Ovary (tissue), 9 donors: ENCODE results near the gene OR1E2. TPM values are rescaled to one million over a fixed set of nuclear protein-coding genes. Genes with fewer than 3 reads are reported as not detected.
"Not testable (repeated sequence)": the region's sequence is repeated elsewhere in the genome, so short reads cannot be mapped to it uniquely, and the experiment has no call there.

Experiments
- DNase-seq, 5 donors: peaks; one replicate each; pipeline ENCODE4 v3.0.0-alpha.2; 2019 to 2020
- H3K27ac ChIP-seq, 2 donors: fragments of 200-600 bp; one replicate each; pipeline versions ENCODE4 v1.5.1 to v1.8.0; 2019 to 2022
- H3K27me3 ChIP-seq: fragments of 200-600 bp; one replicate; pipeline ENCODE4 v1.8.0; 2022
- H3K36me3 ChIP-seq: fragments of 200-600 bp; sonication (generic); one replicate; pipeline ENCODE4 v1.5.1; 2019
- H3K4me1 ChIP-seq: one replicate; pipeline ENCODE4 v1.8.1; 2013; ENCODE audit warnings: mild to moderate bottlenecking, moderate library complexity; ENCODE audit not compliant: insufficient read depth
- H3K4me3 ChIP-seq: fragments of 200-600 bp; sonication (generic); one replicate; pipeline ENCODE4 v1.5.1; 2017
- H3K9me3 ChIP-seq, 2 donors: fragments of 200-600 bp in 1 of 2; sonication (generic) in 1 of 2; one replicate each; pipeline versions ENCODE4 v1.5.1 to v1.8.1; 2013 to 2019; ENCODE audit warnings: mild to moderate bottlenecking in 1 of 2, moderate library complexity in 1 of 2
- CTCF ChIP-seq, 3 donors: fragments of 450-650 bp in 2 of 3; fragments of 200-600 bp in 1 of 3; IDR thresholded peaks; one replicate each; pipeline versions ENCODE4 v1.5.1 to v1.8.0; 2016 to 2022; ENCODE audit warnings: antibody characterized with exemption in 3 of 3, mild to moderate bottlenecking in 1 of 3
- EP300 ChIP-seq: sonication (generic); formaldehyde crosslinking; IDR thresholded peaks from one replicate; pipeline ENCODE4 v1.6.1; 2017; ENCODE audit warnings: antibody characterized with exemption
- POLR2A ChIP-seq: fragments of 450-650 bp; IDR thresholded peaks from one replicate; pipeline ENCODE4 v1.6.1; 2017; ENCODE audit warnings: antibody characterized with exemption, mild to moderate bottlenecking, moderate library complexity
- WGBS, 3 donors: extraction: QIAGEN DNeasy Blood & Tissue Kit in 1 of 3; methylation state at CpG; one replicate each; pipeline versions ENCODE4 v1.1.5 to v1.1.7; 2013 to 2017; 5-methylcytosine and 5-hydroxymethylcytosine counted together
- intact Hi-C, 4 donors: fragments of 100-400 bp; cut with DNase I; formaldehyde crosslinking; loops; one replicate each; pipeline versions ENCODE4 v1.11.0 to v1.15.1; 2022 to 2023
- polyA plus RNA-seq, 2 donors: library from polyadenylated mRNA; stranded (reverse); fragments of 200-250 nt in 1 of 2; fragments of 350-450 nt in 1 of 2; fragmentation: Illumina TruSeq in 1 of 2; extraction: RNeasy Lipid Tissue Mini Kit (QIAGEN cat#74804) in 1 of 2; gene quantifications; one replicate each; pipeline ENCODE4 v1.2.3, GENCODE V29; 2013 to 2014
- total RNA-seq, 7 donors: library from RNA; depleted of rRNA in 2 of 7; stranded (reverse); fragments of >200 nt in 2 of 7; fragmentation: NEBNext Ultra II Directional in 3 of 7; extraction: Animal tissue kit (Norgen Biotek cat#: 25700) in 3 of 7; gene quantifications; one replicate each; pipeline versions ENCODE4 v1.1.0 to v1.2.4, GENCODE V29; 2016 to 2023
- donor health status: DM: no; HTN: no; CAD: no; lungs with moderate emphysema.
- donor health status: DM: no; HTN: no; CAD: no.
- donor health status: Bipolar disorder and iron deficiency.
- donor health status: DM: yes; HTN: yes; CAD: no.
- donor health status: DM: no; HTN: no; CAD: no.
- donor health status: DM: yes; HTN: yes; CAD: no.

Gene OR1E2
- total and polyA plus RNA-seq, 9 donors: not detected

GRCh38 chr17:3438368-3438767 lies 4.7 kb upstream of the OR1E2 start:
- no peak for DNase-seq
- Histone ChIP-seq H3K36me3 (no peaks in the 10 kb centered on the region), H3K27ac (no peak overlapping the region), H3K27me3 (no peaks in the 10 kb centered on the region), H3K4me1 (no peaks in the 10 kb centered on the region), H3K9me3 (no peaks in the 10 kb centered on the region), H3K4me3 (no peak overlapping the region)
- TF ChIP-seq CTCF (IDR thresholded peaks at IDR 0.05) (no peak), POLR2A (no peak), EP300 (no peak)
- 47 to 65% (median 57%) methylated on average over 1 of the region's 1 CpG for WGBS, 3 donors
- intact Hi-C loops: no loop called here

- DNase-seq, H3K4me3 ChIP-seq, H3K9me3 ChIP-seq, H3K4me1 ChIP-seq, H3K27me3 ChIP-seq, intact Hi-C loops, H3K36me3 ChIP-seq, H3K27ac ChIP-seq: not testable (repeated sequence)
- 26 to 30% (median 27%) methylated on average over 7 of the region's 7 CpGs for WGBS, 3 donors
Measured at GRCh38 chr17:3433215-3433614, 426 bp downstream of the OR1E2 start.

GRCh38 chr17:3418222-3418621 lies 15.4 kb downstream of the OR1E2 start:
- no peaks in the 10 kb centered on the region for H3K27me3 ChIP-seq
- H3K9me3 ChIP-seq: no peaks in the 10 kb centered on the region
- H3K4me3 ChIP-seq: no peak overlapping the region
- no peaks in the 10 kb centered on the region for H3K36me3 ChIP-seq
- no peak for TF ChIP-seq POLR2A
- TF ChIP-seq EP300: no peak
- TF ChIP-seq CTCF (IDR thresholded peaks at IDR 0.05): no peak
- no peaks in the 10 kb centered on the region for H3K4me1 ChIP-seq
- WGBS, 3 donors: 50 to 71% (median 63%) methylated on average over 2 of the region's 2 CpGs
- no peak for DNase-seq
- no peak overlapping the region for H3K27ac ChIP-seq
- intact Hi-C loops: no loop called here

- intact Hi-C loops: no loop called here
- TF ChIP-seq POLR2A (no peak), CTCF (IDR thresholded peaks at IDR 0.05) (no peak), EP300 (no peak)
- no peaks in the 10 kb centered on the region for H3K9me3 ChIP-seq
- no peaks in the 10 kb centered on the region for H3K36me3 ChIP-seq
- H3K27me3 ChIP-seq: no peaks in the 10 kb centered on the region
- 76 to 78% (median 77%) methylated on average over 5 of the region's 5 CpGs for WGBS, 3 donors
- H3K4me1 ChIP-seq: no peaks in the 10 kb centered on the region
- H3K4me3 ChIP-seq: no peak overlapping the region
- DNase-seq: no peak
- H3K27ac ChIP-seq: no peak overlapping the region
Measured at GRCh38 chr17:3415610-3416009, 18.0 kb downstream of the OR1E2 start.

- DNase-seq, H3K36me3 ChIP-seq: not testable (repeated sequence)
- WGBS, 3 donors: 73 to 100% methylated on average over 1 to 5 of the region's 16 CpGs; no CpG with 5 or more reads in 1 of the 3 donors
Measured at GRCh38 chr17:3412216-3412615, 21.4 kb downstream of the OR1E2 start.

GRCh38 chr17:3411070-3411469 lies 22.6 kb downstream of the OR1E2 start, which contains the start of gene OR3A3:
TSS of gene OR3A3 (plus strand) at chr17:3411370.
- intact Hi-C loops: no loop called here
- DNase-seq: no peak
- WGBS, 3 donors: 74 to 82% (median 79%) methylated on average over 3 of the region's 3 CpGs
- TF ChIP-seq POLR2A (no peak), CTCF (IDR thresholded peaks at IDR 0.05) (no peak), EP300 (no peak)
- H3K9me3 ChIP-seq: no peaks in the 10 kb centered on the region
- no peak within 1 kb of the TSS for H3K27ac ChIP-seq
- H3K4me3 ChIP-seq: no peak within 1 kb of the TSS
- H3K4me1 ChIP-seq: no peaks in the 10 kb centered on the region
- H3K36me3 ChIP-seq: no peaks in the 10 kb centered on the region
- no peaks in the 10 kb centered on the region for H3K27me3 ChIP-seq

More at GRCh38 chr17:3412216-3412615, 21.4 kb downstream of the OR1E2 start:
- H3K4me1 ChIP-seq, H3K9me3 ChIP-seq, H3K27ac ChIP-seq, intact Hi-C loops, H3K27me3 ChIP-seq, H3K4me3 ChIP-seq: not testable (repeated sequence)

GRCh38 chr17:3403856-3404255 lies 29.8 kb downstream of the OR1E2 start:
- 63 to 76% (median 66%) methylated on average over 1 of the region's 1 CpG for WGBS, 3 donors
- DNase-seq, H3K9me3 ChIP-seq, H3K27ac ChIP-seq, H3K4me1 ChIP-seq, H3K36me3 ChIP-seq, H3K27me3 ChIP-seq, intact Hi-C loops, H3K4me3 ChIP-seq: not testable (repeated sequence)
